H9 (cell line): ENCODE data around the gene CDKN2D. TPM values are rescaled to one million over a fixed set of nuclear protein-coding genes. Genes with fewer than 3 reads are reported as not detected.

Experiments
- DNase-seq: peaks from one replicate; pipeline ENCODE4 v3.0.0-alpha.2; 2017
- H2AFZ ChIP-seq: one replicate; pipeline ENCODE4 v1.6.1; 2013; ENCODE audit warnings: mild to moderate bottlenecking, low read length, control low read depth, moderate library complexity
- H2AK5ac ChIP-seq: 2 replicates; pipeline ENCODE4 v1.6.1; 2013; ENCODE audit warnings: low read length, control low read depth, mixed read lengths; ENCODE audit not compliant: insufficient read length
- H2BK120ac ChIP-seq: one replicate; pipeline ENCODE4 v1.6.1; 2013; ENCODE audit warnings: low read depth, mild to moderate bottlenecking, low read length, control low read depth, inconsistent platforms; ENCODE audit not compliant: poor library complexity, severe bottlenecking
- H2BK12ac ChIP-seq: 2 replicates; pipeline ENCODE4 v1.6.1; 2013; ENCODE audit warnings: low read length, control low read depth, mixed read lengths, low read depth; ENCODE audit not compliant: insufficient read length
- H2BK15ac ChIP-seq: 2 replicates; pipeline ENCODE4 v1.6.1; 2013; ENCODE audit warnings: low read depth, low read length, control low read depth
- H2BK20ac ChIP-seq: one replicate; pipeline ENCODE4 v1.6.1; 2013; ENCODE audit warnings: low read depth, mild to moderate bottlenecking, low read length, control low read depth, inconsistent platforms; ENCODE audit not compliant: poor library complexity, severe bottlenecking
- H2BK5ac ChIP-seq: 2 replicates; pipeline ENCODE4 v1.6.1; 2013; ENCODE audit warnings: low read length, control low read depth, mixed read lengths; ENCODE audit not compliant: insufficient read length
- H3K14ac ChIP-seq: 2 replicates; pipeline ENCODE4 v1.6.1; 2013; ENCODE audit warnings: low read length, control low read depth; ENCODE audit not compliant: insufficient read depth
- H3K18ac ChIP-seq: 2 replicates; pipeline ENCODE4 v1.6.1; 2013; ENCODE audit warnings: low read depth, mild to moderate bottlenecking, mixed read lengths, low read length, control low read depth; ENCODE audit not compliant: insufficient read length
- H3K23ac ChIP-seq: 2 replicates; pipeline ENCODE4 v1.6.1; 2013; ENCODE audit warnings: low read length, control low read depth, mixed read lengths, low read depth; ENCODE audit not compliant: insufficient read length
- H3K23me2 ChIP-seq: 2 replicates; pipeline ENCODE4 v1.6.1; 2013; ENCODE audit warnings: low read depth, mild to moderate bottlenecking, mixed read lengths, low read length, control low read depth; ENCODE audit not compliant: insufficient read length, poor library complexity, severe bottlenecking
- H3K27ac ChIP-seq: 2 replicates; pipeline ENCODE4 v1.5.1; 2013; ENCODE audit warnings: low read length, control low read depth, mixed read lengths, low read depth; ENCODE audit not compliant: insufficient read length
- H3K27me3 ChIP-seq: 2 replicates; pipeline ENCODE4 v1.6.1; 2013; ENCODE audit warnings: low read length, control low read depth, inconsistent platforms; ENCODE audit not compliant: insufficient read depth
- H3K4ac ChIP-seq: 2 replicates; pipeline ENCODE4 v1.6.1; 2013; ENCODE audit warnings: low read depth, mild to moderate bottlenecking, control low read depth, inconsistent platforms, low read length, moderate library complexity
- H3K4me1 ChIP-seq: 2 replicates; pipeline ENCODE4 v1.6.1; 2013; ENCODE audit warnings: low read length, control low read depth, inconsistent platforms; ENCODE audit not compliant: insufficient read depth
- H3K4me2 ChIP-seq: 2 replicates; pipeline ENCODE4 v1.6.1; 2013; ENCODE audit warnings: low read length, control low read depth, mixed read lengths; ENCODE audit not compliant: insufficient read length, insufficient read depth
- H3K56ac ChIP-seq: 2 replicates; pipeline ENCODE4 v1.6.1; 2013; ENCODE audit warnings: low read depth, mild to moderate bottlenecking, mixed read lengths, low read length, control low read depth; ENCODE audit not compliant: insufficient read length
- H3K79me1 ChIP-seq: 2 replicates; pipeline ENCODE4 v1.6.1; 2013; ENCODE audit warnings: low read depth, mild to moderate bottlenecking, moderate library complexity, low read length, control low read depth, inconsistent platforms; ENCODE audit not compliant: insufficient read depth, poor library complexity, severe bottlenecking
- H3K79me2 ChIP-seq: 2 replicates; pipeline ENCODE4 v1.6.1; 2013; ENCODE audit warnings: low read length, control low read depth, inconsistent platforms; ENCODE audit not compliant: insufficient read depth
- H3K9ac ChIP-seq: 2 replicates; pipeline ENCODE4 v1.6.1; 2013; ENCODE audit warnings: low read length, control low read depth, mixed read lengths; ENCODE audit not compliant: insufficient read length; ENCODE audit errors: extremely low read depth
- H3K9me3 ChIP-seq: one replicate; pipeline ENCODE4 v1.6.1; 2013; ENCODE audit warnings: low read depth, low read length, inconsistent platforms; ENCODE audit not compliant: control insufficient read depth
- H3T11ph ChIP-seq: one replicate; pipeline ENCODE4 v1.6.1; 2013; ENCODE audit warnings: mild to moderate bottlenecking, low read length, control low read depth, inconsistent platforms
- H4K20me1 ChIP-seq: one replicate; pipeline ENCODE4 v1.6.1; 2013; ENCODE audit not compliant: control insufficient read depth, insufficient read length, insufficient read depth
- H4K5ac ChIP-seq: 2 replicates; pipeline ENCODE4 v1.6.1; 2013; ENCODE audit warnings: low read depth, mild to moderate bottlenecking, mixed read lengths, low read length, control low read depth; ENCODE audit not compliant: insufficient read length
- H4K8ac ChIP-seq: replicated peaks from 2 replicates; pipeline ENCODE4 v1.6.1; 2013; ENCODE audit warnings: low read length, control low read depth, mixed read lengths, low read depth; ENCODE audit not compliant: insufficient read length
- H4K91ac ChIP-seq: 2 replicates; pipeline ENCODE4 v1.6.1; 2013; ENCODE audit warnings: low read depth, mild to moderate bottlenecking, moderate library complexity, mixed read lengths, low read length, control low read depth; ENCODE audit not compliant: insufficient read length
- H3K27ac Mint-ChIP-seq, 3 experiments: 2 replicates in 2 of 3; 3 replicates in 1 of 3; pipeline ENCODE4 v1.8.0; 2020 to 2021; ENCODE audit warnings: mixed read lengths in 3 of 3, mild to moderate bottlenecking in 1 of 3, moderate library complexity in 1 of 3
- H3K27me3 Mint-ChIP-seq: 2 replicates; pipeline ENCODE4 v1.8.0; 2021; ENCODE audit warnings: low read depth, mild to moderate bottlenecking, moderate library complexity, mixed read lengths
- H3K36me3 Mint-ChIP-seq, 3 experiments: 2 replicates in 2 of 3; 3 replicates in 1 of 3; pipeline ENCODE4 v1.8.0; 2020 to 2021; ENCODE audit warnings: low read depth in 3 of 3, mixed read lengths in 3 of 3; ENCODE audit not compliant: insufficient read depth in 1 of 3
- H3K4me1 Mint-ChIP-seq, 2 experiments: 2 replicates each; pipeline ENCODE4 v1.8.0; 2020; ENCODE audit warnings: mixed read lengths in 2 of 2
- H3K4me3 Mint-ChIP-seq, 2 experiments: 2 replicates in 1 of 2; 3 replicates in 1 of 2; pipeline ENCODE4 v1.8.0; 2020 to 2021; ENCODE audit warnings: mild to moderate bottlenecking in 2 of 2, mixed read lengths in 2 of 2, moderate library complexity in 1 of 2
- H3K9me3 Mint-ChIP-seq, 2 experiments: 2 replicates in 1 of 2; 3 replicates in 1 of 2; pipeline ENCODE4 v1.8.0; 2020; ENCODE audit warnings: mild to moderate bottlenecking in 2 of 2, mixed read lengths in 2 of 2, moderate library complexity in 1 of 2
- CTCF ChIP-seq: fragments of 200-600 bp; sonication (generic); conservative IDR thresholded peaks from 3 replicates; pipeline ENCODE4 v1.8.0; 2021; ENCODE audit warnings: antibody characterized with exemption, mild to moderate bottlenecking
- WGBS: extraction: QIAGEN DNeasy Blood & Tissue Kit; methylation state at CpG from one replicate; pipeline ENCODE4 v1.1.7; 2013; ENCODE audit warnings: missing lambda C conversion rate, low lambda C conversion rate, mixed read lengths; ENCODE audit not compliant: insufficient read length; ENCODE audit errors: extremely low coverage; 5-methylcytosine and 5-hydroxymethylcytosine counted together
- total RNA-seq: library from RNA; stranded (reverse); gene quantifications from 2 replicates; pipeline ENCODE4 v1.2.1, GENCODE V29; 2021

The CDKN2D gene
- total RNA-seq, 1 experiment from 2014 or later: 2.8 TPM

- no peak overlapping the region for H4K91ac ChIP-seq
- H3K9me3 ChIP-seq: no peaks in the 10 kb centered on the region
- H2BK120ac ChIP-seq: no peak overlapping the region
- no peak overlapping the region for H3K23ac ChIP-seq
- H3K9ac ChIP-seq: no peak overlapping the region
- H2BK5ac ChIP-seq: no peak overlapping the region
- no peak overlapping the region for H3K14ac ChIP-seq
- no peaks in the 10 kb centered on the region for H3K23me2 ChIP-seq
- H3K18ac ChIP-seq: no peak overlapping the region
- no peak overlapping the region for H3T11ph ChIP-seq
- H3K4me2 ChIP-seq: no peak overlapping the region
- H2BK20ac ChIP-seq: no peak overlapping the region
- H3K27ac ChIP-seq: no peak overlapping the region
- no peak overlapping the region for H2BK12ac ChIP-seq
- no peaks in the 10 kb centered on the region for H3K27me3 ChIP-seq
- H3K4me1 ChIP-seq: no peaks in the 10 kb centered on the region
- no peaks in the 10 kb centered on the region for H3K79me2 ChIP-seq
- DNase-seq: no peak
- no peak overlapping the region for H4K8ac ChIP-seq
- H3K4me3 Mint-ChIP-seq: no peak overlapping the region
- H4K5ac ChIP-seq: no peak overlapping the region
- H3K27me3 Mint-ChIP-seq: peaks cover 12% of the 10 kb centered on the region
- H3K4ac ChIP-seq: no peak overlapping the region
- no peaks in the 10 kb centered on the region for H3K4me1 Mint-ChIP-seq
- H3K27ac Mint-ChIP-seq: peak overlapping the region in 1 of 3 experiments; percentile 34; a peak in 2 of 7 replicates
- no peak for TF ChIP-seq CTCF
- H3K9me3 Mint-ChIP-seq: no peaks in the 10 kb centered on the region
- no peak overlapping the region for H2AFZ ChIP-seq
- no peaks in the 10 kb centered on the region for H3K36me3 Mint-ChIP-seq
- peaks cover 2% of the 10 kb centered on the region for H4K20me1 ChIP-seq
- no peaks in the 10 kb centered on the region for H3K79me1 ChIP-seq
- no peak overlapping the region for H3K56ac ChIP-seq
- H2BK15ac ChIP-seq: no peak overlapping the region
- no peak overlapping the region for H2AK5ac ChIP-seq
- WGBS: no CpG with 5 or more reads among the region's 9 CpGs
Observed at GRCh38 chr19:10593820-10594637, 25.2 kb upstream of the CDKN2D start.
